Neural cell (in vitro differentiated cells): ENCODE data around the gene EIF4G3. TPM values are rescaled to one million over a fixed set of nuclear protein-coding genes. Genes with fewer than 3 reads are reported as not detected.

ENCODE experiments used
- H2AFZ ChIP-seq: fragments of 200-600, 300-800 bp; sonication (generic), shearing (Covaris generic); 2 replicates; pipeline ENCODE4 v1.6.0; 2014; ENCODE audit warnings: low read depth, mild to moderate bottlenecking, antibody characterized with exemption, low read length, moderate library complexity
- H3F3A ChIP-seq: fragments of 200-600 bp; shearing (Covaris generic); 2 replicates; pipeline ENCODE4 v1.6.1; 2016; ENCODE audit warnings: mild to moderate bottlenecking, moderate library complexity, mixed read lengths, antibody characterized with exemption, low read length; ENCODE audit not compliant: insufficient read depth, poor library complexity, severe bottlenecking
- H3K27ac ChIP-seq: fragments of 200-600, 300-800 bp; sonication (generic), shearing (Covaris generic); 2 replicates; pipeline ENCODE4 v1.5.1; 2014; ENCODE audit warnings: mild to moderate bottlenecking, low read length, moderate library complexity
- H3K27me3 ChIP-seq: fragments of 300-800, 200-600 bp; sonication (generic), shearing (Covaris generic); 2 replicates; pipeline ENCODE4 v1.6.0; 2014; ENCODE audit warnings: mild to moderate bottlenecking, low read depth, low read length, moderate library complexity; ENCODE audit not compliant: insufficient read depth
- H3K36me3 ChIP-seq: fragments of 300-800, 200-600 bp; sonication (generic), shearing (Covaris generic); 2 replicates; pipeline ENCODE4 v1.5.1; 2014; ENCODE audit warnings: mild to moderate bottlenecking, antibody characterized with exemption, low read length, moderate library complexity; ENCODE audit not compliant: insufficient read depth
- H3K4me2 ChIP-seq: fragments of 300-800, 200-600 bp; sonication (generic), shearing (Covaris generic); 2 replicates; pipeline ENCODE4 v1.6.0; 2014; ENCODE audit warnings: mild to moderate bottlenecking, low read length
- H3K4me3 ChIP-seq: fragments of 300-800, 200-600 bp; sonication (generic), shearing (Covaris generic); 2 replicates; pipeline ENCODE4 v1.5.1; 2014; ENCODE audit warnings: mild to moderate bottlenecking, low read length, moderate library complexity
- H3K79me2 ChIP-seq: fragments of 200-600 bp; shearing (Covaris generic); replicated peaks from 2 replicates; pipeline ENCODE4 v1.6.0; 2014; ENCODE audit warnings: mild to moderate bottlenecking, low read length, moderate library complexity; ENCODE audit not compliant: insufficient read depth
- H3K9ac ChIP-seq: fragments of 300-800, 200-600 bp; sonication (generic), shearing (Covaris generic); 2 replicates; pipeline ENCODE4 v1.6.1; 2016; ENCODE audit warnings: mild to moderate bottlenecking, low read length, mixed read lengths
- H3K9me2 ChIP-seq: fragments of 200-600 bp; shearing (Covaris generic); 2 replicates; pipeline ENCODE4 v1.6.1; 2016; ENCODE audit warnings: mild to moderate bottlenecking, low read length, mixed read lengths; ENCODE audit not compliant: insufficient read depth
- H3K9me3 ChIP-seq: fragments of 200-600, 300-800 bp; sonication (generic), shearing (Covaris generic); 2 replicates; pipeline ENCODE4 v1.6.1; 2016; ENCODE audit warnings: mild to moderate bottlenecking, mixed run types, low read length, moderate library complexity, mixed read lengths
- H4K20me1 ChIP-seq: fragments of 200-600 bp; shearing (Covaris generic); 2 replicates; pipeline ENCODE4 v1.6.1; 2016; ENCODE audit warnings: mild to moderate bottlenecking, mixed run types; ENCODE audit not compliant: insufficient read depth
- CTCF ChIP-seq: fragments of 450-650 bp; IDR thresholded peaks from 2 replicates; pipeline ENCODE4 v1.5.1; 2014; ENCODE audit warnings: antibody characterized with exemption, mild to moderate bottlenecking, moderate library complexity; ENCODE audit not compliant: poor library complexity, severe bottlenecking
- EP300 ChIP-seq: fragments of 450-650 bp; conservative IDR thresholded peaks from 2 replicates; pipeline ENCODE4 v1.6.1; 2014; ENCODE audit warnings: antibody characterized with exemption, mild to moderate bottlenecking, moderate library complexity; ENCODE audit not compliant: poor library complexity, severe bottlenecking
- EZH2 ChIP-seq: fragments of 200-600, 300-800 bp; shearing (Covaris generic), sonication (generic); IDR thresholded peaks from 2 replicates; pipeline ENCODE4 v1.6.1; 2014; ENCODE audit warnings: antibody characterized with exemption, low read length, borderline replicate concordance, mild to moderate bottlenecking; ENCODE audit not compliant: insufficient read depth, poor library complexity, severe bottlenecking
- MXI1 ChIP-seq: fragments of 450-650 bp; conservative IDR thresholded peaks from 2 replicates; pipeline ENCODE4 v1.6.1; 2014; ENCODE audit warnings: antibody characterized with exemption, mild to moderate bottlenecking; ENCODE audit not compliant: poor library complexity, severe bottlenecking
- POLR2AphosphoS5 ChIP-seq: IDR thresholded peaks from 2 replicates; pipeline ENCODE4 v1.6.1; 2012
- RAD21 ChIP-seq: fragments of 450-650 bp; conservative IDR thresholded peaks from 2 replicates; pipeline ENCODE4 v1.6.1; 2014; ENCODE audit warnings: antibody characterized with exemption, mild to moderate bottlenecking, moderate library complexity
- REST ChIP-seq: IDR thresholded peaks from 2 replicates; pipeline ENCODE4 v1.6.1; 2012; ENCODE audit warnings: borderline replicate concordance
- SMC3 ChIP-seq: fragments of 450-650 bp; conservative IDR thresholded peaks from 2 replicates; pipeline ENCODE4 v1.6.1; 2014; ENCODE audit warnings: antibody characterized with exemption, mild to moderate bottlenecking, moderate library complexity; ENCODE audit not compliant: poor library complexity
- TAF1 ChIP-seq: IDR thresholded peaks from 2 replicates; pipeline ENCODE4 v1.6.1; 2012; ENCODE audit warnings: low read depth
- polyA plus RNA-seq: library from polyadenylated mRNA; depleted of rRNA; stranded (reverse); fragments of >200 nt; gene quantifications from 2 replicates; pipeline ENCODE4 v1.2.3, GENCODE V29; 2014

EIF4G3 gene
- polyA plus RNA-seq, 1 donor from 2014 or later: 56.9 TPM

- Histone ChIP-seq H3K79me2 (peaks cover 74% of the 10 kb centered on the region), H3K9ac (no peak overlapping the region), H3K9me3 (no peaks in the 10 kb centered on the region), H3F3A (no peaks in the 10 kb centered on the region), H3K27ac (no peak overlapping the region), H3K4me3 (no peak overlapping the region), H3K9me2 (no peaks in the 10 kb centered on the region), H4K20me1 (no peaks in the 10 kb centered on the region), H3K36me3 (no peaks in the 10 kb centered on the region), H3K4me2 (no peak overlapping the region), H3K27me3 (no peaks in the 10 kb centered on the region), H2AFZ (no peak overlapping the region)
- TF ChIP-seq EZH2 (no peak), CTCF (no peak), MXI1 (no peak), TAF1 (no peak), POLR2AphosphoS5 (no peak), RAD21 (no peak)
Observed at GRCh38 chr1:21162740-21163464, 13.8 kb downstream of the EIF4G3 start.

GRCh38 chr1:21161842-21162241 lies 14.9 kb downstream of the EIF4G3 start:
- no peaks in the 10 kb centered on the region for H3K9me2 ChIP-seq
- H3K79me2 ChIP-seq: peaks cover 73% of the 10 kb centered on the region
- H3K27ac ChIP-seq: no peak overlapping the region
- no peaks in the 10 kb centered on the region for H3K36me3 ChIP-seq
- H3K27me3 ChIP-seq: no peaks in the 10 kb centered on the region
- TF ChIP-seq POLR2AphosphoS5: no peak
- no peaks in the 10 kb centered on the region for H3F3A ChIP-seq
- H2AFZ ChIP-seq: no peak overlapping the region
- no peak overlapping the region for H3K4me2 ChIP-seq
- H3K9ac ChIP-seq: no peak overlapping the region
- no peak overlapping the region for H3K4me3 ChIP-seq
- H4K20me1 ChIP-seq: no peaks in the 10 kb centered on the region
- no peaks in the 10 kb centered on the region for H3K9me3 ChIP-seq

GRCh38 chr1:21160263-21160796 lies 16.4 kb downstream of the EIF4G3 start:
- H3F3A ChIP-seq: no peaks in the 10 kb centered on the region
- TF ChIP-seq EP300 (no peak), REST (no peak), EZH2 (no peak), MXI1 (no peak), TAF1 (no peak), CTCF (no peak), POLR2AphosphoS5 (no peak), RAD21 (no peak), SMC3 (no peak)
- H3K9ac ChIP-seq: no peak overlapping the region
- H3K36me3 ChIP-seq: no peaks in the 10 kb centered on the region
- H3K4me2 ChIP-seq: no peak overlapping the region
- no peaks in the 10 kb centered on the region for H3K27me3 ChIP-seq
- no peaks in the 10 kb centered on the region for H3K9me3 ChIP-seq
- H2AFZ ChIP-seq: no peak overlapping the region
- H4K20me1 ChIP-seq: no peaks in the 10 kb centered on the region
- no peak overlapping the region for H3K4me3 ChIP-seq
- peaks cover 62% of the 10 kb centered on the region for H3K79me2 ChIP-seq
- no peaks in the 10 kb centered on the region for H3K9me2 ChIP-seq
- no peak overlapping the region for H3K27ac ChIP-seq
